GM21619 (cell line): ENCODE results near the gene STAT5B.
A peak's percentile ranks its signal among the peaks of the same experiment; 100 is the strongest.
"Not testable (repeated sequence)": the region's sequence is repeated elsewhere in the genome, so short reads cannot be mapped to it uniquely, and the experiment has no call there.

ENCODE experiments used
- ATAC-seq: cut with Tn5 transposase; IDR thresholded peaks from one replicate; pipeline ENCODE4 v1.9.1; 2021; ENCODE audit not compliant: unreplicated experiment

Gene STAT5B

DNA sequence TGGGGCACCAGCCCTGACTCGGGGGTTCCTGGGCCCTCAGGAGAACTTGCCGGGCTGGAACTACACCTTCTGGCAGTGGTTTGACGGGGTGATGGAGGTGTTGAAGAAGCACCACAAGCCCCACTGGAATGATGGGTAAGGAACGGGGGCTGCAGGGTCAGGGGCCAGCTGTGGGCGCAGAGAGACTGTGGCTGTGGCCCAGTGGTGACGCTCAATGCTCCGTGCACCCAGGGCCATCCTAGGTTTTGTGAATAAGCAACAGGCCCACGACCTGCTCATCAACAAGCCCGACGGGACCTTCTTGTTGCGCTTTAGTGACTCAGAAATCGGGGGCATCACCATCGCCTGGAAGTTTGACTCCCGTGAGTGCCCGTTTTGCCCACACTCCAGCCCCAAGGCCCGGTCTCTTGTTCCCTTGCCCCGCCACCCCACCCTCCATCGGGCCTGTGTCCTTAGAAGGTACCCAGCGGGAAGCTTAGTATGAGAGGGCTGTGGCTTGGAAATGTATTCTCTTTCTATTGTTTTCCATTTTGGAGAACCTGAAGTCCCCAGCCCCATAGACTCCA lies 31.3 kb upstream of the STAT5B start:
- ATAC-seq, result no peak

DNA sequence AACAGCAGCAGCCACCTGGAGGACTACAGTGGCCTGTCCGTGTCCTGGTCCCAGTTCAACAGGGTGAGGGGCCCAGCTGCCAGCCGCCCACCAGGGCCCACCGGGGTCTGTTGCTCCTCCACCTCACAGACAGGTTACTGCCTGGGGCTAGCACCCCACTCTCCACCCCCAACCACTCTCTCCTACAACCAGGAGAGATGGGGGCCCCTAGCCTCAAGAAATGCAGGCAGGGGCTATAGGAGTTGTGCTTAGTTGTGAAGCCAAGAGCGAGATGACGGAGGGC lies 30.1 kb upstream of the STAT5B start:
- no peak for ATAC-seq

DNA sequence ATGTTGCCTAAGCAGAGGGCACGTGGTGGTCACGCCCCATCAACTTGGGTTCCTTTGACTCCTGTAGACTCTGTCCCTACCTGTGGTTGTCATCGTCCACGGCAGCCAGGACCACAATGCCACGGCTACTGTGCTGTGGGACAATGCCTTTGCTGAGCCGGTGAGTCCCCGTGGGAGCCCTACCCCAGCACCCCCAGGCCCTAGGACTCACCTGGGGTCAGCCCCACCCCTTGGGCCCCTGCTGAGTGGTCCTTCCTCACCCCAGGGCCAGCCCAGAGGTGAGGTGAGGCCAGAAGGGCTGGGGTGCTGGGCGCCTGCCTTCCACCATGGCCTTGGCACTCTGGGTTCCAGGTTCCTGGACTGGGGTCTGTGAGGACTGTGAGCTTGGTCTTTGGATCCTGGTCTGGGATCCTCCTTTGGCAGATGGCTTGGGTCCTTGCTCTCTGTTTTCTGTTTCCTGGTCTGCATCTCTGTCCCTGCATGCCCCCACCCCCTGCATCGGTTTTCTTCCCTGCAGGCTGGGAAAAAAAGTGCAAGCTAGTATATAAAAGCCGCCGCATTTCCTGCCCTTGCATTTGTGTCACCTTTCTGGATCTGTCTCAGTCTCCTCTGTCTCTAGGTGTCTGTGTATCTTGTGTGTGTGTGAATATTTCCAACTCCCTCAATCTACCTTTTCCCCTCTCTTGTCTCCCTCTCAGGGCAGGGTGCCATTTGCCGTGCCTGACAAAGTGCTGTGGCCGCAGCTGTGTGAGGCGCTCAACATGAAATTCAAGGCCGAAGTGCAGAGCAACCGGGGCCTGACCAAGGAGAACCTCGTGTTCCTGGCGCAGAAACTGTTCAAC lies 29.6 kb upstream of the STAT5B start:
- no peak for ATAC-seq

DNA sequence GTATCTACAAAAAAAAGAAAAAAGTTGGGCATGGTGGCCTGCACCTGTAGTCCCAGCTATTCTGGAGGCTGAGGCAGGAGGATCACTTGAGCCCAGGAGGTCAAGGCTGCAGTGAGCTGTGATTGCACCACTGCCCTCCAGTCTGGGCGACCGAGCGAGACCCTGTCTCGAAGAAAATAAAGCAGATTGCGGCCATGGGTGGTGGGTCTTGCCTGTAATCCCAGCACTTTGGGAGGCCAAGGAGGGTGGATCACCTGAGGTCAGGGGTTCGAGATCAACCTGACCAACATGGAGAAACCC lies 28.8 kb upstream of the STAT5B start:
- ATAC-seq, result not testable (repeated sequence)

DNA sequence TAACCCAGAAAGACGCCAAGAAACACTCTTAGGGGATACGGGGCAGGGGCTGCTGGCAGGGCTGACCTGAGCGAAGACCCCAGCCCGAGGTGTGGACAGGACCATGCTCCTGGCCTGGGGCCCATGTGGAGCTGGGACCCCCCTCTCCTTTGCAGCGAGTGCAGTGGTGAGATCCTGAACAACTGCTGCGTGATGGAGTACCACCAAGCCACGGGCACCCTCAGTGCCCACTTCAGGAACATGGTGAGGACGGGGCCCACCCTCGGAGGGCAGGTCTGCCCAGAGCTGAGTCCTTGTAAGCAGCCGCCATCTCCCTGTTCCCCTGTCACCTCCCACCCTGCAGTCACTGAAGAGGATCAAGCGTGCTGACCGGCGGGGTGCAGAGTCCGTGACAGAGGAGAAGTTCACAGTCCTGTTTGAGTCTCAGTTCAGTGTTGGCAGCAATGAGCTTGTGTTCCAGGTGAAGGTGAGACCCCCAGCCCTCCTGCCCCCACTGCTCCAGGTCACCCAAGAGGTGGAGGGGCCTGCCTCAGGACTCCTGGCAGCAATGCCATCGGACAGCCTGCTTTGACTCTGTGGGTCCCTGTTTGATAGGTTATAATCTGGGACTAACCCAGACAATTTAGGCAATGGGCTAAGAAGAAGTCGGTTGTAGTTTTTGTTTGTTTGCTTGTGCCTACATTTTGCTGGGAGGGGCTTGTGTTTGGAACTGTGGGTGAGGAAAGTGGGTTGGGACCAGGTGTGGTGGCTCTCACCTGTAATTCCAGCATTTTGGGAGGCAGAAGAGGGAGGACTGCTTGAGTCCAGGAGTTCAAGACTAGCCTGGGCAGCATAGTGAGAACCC lies 28.2 kb upstream of the STAT5B start:
- ATAC-seq, result no peak

DNA sequence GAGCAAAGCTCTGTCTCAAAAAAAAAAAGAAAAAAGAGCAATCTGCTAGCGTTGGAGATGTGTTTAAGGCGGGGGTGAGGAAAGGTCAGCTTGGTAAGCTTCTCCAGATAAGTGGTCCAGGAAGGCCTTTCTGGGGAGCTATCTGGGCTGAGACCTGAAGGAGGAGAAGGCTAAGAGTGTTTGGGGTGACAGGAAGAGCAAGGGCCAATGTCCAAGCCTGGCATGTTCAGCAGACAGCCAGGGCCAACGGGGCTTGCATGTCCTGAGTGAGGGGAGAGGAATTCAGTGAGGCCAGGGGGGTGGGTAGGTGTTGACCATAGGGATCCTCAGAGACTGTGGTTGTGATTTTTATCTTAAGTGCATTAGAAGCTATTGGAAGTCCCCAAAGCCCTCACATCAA lies 27.5 kb upstream of the STAT5B start:
- ATAC-seq, result no peak

DNA sequence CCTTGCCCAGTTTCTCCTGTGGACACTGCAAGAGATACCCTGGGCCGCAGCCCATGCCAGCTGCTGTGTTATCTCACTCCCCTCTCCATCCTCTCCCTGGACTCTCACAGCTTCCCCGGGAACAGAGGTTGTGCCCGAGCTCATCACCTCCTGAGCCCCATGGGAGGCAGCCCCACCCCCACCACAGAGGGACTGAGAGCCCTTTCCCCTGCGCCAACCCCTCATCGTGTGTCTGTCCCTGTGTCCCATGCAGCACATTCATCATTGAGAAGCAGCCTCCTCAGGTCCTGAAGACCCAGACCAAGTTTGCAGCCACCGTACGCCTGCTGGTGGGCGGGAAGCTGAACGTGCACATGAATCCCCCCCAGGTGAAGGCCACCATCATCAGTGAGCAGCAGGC lies 24.8 kb upstream of the STAT5B start:
- ATAC-seq, result no peak

DNA sequence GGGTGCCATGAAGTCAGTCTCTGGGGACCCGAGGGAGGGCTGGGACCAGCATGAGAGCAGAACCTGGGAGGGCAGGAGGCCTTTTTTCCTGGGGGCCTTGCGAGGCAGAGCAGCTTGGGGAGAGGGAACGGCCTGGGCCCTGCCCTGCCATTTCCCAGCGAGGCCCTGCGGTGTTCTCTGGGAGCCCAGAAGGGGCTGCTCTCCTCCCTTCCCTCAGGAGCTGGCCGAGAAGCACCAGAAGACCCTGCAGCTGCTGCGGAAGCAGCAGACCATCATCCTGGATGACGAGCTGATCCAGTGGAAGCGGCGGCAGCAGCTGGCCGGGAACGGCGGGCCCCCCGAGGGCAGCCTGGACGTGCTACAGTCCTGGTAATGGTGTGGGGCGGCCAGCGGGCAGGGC lies 23.7 kb upstream of the STAT5B start:
- ATAC-seq, result not testable (repeated sequence)

DNA sequence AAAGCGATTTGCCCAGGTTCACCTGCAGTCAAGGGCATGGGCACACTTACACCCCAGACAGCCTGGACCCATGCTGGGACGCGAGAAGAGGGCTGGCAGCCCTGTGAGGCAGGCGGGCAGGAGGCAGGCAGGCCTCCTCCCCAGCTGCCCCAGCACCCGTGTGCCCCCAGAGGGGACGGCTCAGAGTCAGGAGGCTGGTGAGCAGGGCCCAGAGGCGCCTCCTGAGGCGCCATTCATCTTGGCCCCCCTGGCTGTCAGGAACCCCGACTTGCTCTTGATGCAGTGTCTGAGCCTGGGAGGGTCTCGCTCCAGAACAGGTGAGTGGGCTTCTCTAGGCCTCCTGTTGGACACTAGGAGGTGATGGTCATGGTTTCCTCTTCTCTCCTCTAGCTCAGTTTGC lies 23.2 kb upstream of the STAT5B start:
- ATAC-seq, result not testable (repeated sequence)

DNA sequence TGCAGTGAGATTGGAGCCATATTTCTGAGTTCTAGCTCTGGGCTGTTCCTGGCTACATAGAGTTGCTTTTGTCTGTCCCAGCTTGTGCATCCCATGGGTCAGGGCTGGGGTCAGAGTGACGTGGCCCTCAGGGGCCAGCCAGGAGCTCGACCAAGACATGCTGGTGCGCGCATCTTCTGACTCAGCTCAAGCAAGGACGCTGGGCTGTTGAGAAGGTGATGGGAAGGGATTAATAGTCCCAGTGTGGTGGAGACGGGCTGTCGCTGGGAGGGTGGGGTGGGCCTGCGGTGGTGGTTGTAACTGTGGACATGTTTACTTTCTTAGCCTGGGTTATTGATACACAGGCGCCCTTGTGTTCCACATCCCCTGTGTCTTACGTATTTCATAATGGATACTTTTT lies 21.6 kb upstream of the STAT5B start:
- ATAC-seq, result not testable (repeated sequence)

DNA sequence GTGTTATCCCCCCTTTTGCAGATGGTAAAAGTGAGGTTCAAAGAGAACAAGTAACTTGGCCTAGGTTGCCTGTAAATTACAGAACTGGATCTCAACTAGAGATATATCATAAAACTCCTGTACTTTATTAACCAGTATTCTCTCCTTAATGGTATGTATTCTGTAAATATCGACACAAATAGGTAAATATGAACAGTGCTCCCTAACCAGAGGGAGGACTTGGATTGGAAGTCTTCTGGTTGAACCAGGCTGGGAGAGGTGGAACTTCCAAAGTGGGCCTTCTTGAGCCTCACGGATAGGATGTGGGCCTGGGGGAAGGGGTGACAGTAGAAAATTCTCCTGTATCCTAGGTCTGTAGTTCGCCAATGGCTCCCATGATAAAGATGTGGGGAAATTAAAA lies 19.8 kb upstream of the STAT5B start:
- ATAC-seq, result no peak

DNA sequence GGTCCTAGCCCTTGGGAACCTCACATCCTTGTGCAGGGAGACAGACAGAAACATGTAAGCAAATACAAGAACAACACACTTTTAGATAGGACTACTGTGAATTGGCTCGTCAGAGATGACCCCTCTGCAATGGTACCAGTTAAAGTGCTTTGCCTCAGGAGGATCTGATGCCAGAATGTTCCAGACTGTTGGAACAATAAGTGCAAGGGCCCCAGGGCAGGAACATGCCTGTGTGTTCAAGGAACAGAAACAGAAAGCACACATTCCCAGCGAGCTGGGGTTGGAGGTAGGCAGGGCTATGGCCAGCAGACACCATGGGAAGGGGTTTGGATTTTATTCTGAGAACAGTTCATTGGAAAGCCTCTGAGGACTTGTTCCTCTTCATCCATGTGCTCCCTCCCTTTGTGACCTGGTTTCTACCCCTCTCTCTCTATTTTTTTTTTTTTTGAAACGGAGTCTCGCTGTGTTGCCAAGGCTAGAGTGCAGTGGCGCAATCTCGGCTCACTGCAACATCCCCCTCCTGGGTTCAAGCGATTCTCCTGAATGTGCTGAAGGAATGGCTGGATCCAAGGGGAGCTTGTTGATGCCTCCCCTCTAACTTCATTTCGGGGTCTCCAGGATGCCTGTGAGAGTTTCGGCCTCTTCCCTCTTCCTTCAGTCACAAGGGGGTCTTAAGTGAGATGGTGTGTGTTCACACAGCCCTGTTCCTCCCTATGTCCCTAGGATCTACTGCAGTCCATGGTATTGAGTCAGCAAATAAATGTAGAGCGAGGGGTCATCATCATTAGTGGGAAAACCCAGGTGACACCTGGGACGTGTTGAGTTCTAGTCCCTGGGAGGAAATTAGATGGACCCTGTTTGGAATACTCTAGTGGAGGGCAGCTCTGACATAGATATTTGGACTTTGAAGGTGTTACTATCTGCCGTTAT lies 18.5 kb upstream of the STAT5B start:
- ATAC-seq, result no peak

DNA sequence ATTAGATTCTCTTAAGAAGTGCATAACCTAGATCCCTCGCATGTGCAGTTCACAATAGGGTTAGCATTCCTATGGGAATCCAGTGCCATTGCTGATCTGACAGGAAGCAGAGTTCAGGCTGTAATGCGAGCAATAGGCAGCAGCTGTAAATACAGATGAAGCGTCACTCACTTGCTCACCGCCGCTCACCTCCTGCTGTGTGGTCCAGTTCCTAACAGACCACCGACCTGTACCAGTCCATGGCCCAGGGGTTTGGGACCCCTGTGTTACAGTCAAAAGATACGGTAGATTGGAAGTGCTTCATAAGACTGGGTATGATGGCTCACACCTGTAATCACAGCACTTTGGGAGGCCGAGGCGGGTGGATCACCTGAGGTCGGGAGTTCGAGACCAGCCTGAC lies 14.9 kb upstream of the STAT5B start:
- ATAC-seq, result no peak

DNA sequence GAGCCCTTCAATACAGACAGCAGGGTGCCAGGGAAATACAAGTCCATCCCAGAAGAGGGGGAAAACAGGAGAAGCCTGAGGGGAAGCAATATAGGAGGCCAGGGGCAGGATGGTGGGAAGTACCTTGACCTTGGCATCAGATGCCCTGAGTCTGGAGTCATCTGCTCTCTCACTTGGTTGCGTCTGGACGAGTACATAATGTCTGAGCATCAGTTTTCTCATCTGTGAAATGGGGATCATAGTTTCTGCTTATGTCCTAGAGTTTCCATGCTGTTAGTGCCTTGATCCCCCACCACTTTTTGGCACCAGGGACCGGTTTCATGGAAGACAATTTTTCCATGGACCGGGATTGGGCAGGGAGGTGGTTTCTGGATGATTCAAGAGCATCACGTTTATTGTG lies 14.4 kb upstream of the STAT5B start:
- no peak for ATAC-seq

DNA sequence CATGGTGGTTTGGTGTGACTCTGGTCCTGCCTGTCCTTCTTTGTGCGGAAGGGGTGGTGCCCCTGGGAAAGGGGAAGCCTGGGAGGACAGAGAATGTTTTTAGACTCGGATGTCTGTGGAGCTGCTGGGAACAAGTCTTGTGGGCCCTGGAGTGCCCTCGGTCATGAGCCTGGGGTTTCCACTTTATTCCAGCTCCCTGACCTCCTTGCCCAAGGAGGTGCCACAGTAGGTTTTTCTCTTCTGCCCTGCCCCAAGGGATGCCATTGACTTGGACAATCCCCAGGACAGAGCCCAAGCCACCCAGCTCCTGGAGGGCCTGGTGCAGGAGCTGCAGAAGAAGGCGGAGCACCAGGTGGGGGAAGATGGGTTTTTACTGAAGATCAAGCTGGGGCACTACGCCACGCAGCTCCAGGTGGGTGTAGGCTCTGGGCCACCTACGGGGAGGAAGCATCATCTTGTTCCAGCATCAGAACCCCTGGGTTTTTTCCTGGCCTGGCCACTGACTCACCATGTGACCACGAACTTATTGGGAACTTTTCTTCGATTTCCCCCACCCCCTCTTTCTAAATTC lies 13.5 kb upstream of the STAT5B start:
- ATAC-seq, result no peak

DNA sequence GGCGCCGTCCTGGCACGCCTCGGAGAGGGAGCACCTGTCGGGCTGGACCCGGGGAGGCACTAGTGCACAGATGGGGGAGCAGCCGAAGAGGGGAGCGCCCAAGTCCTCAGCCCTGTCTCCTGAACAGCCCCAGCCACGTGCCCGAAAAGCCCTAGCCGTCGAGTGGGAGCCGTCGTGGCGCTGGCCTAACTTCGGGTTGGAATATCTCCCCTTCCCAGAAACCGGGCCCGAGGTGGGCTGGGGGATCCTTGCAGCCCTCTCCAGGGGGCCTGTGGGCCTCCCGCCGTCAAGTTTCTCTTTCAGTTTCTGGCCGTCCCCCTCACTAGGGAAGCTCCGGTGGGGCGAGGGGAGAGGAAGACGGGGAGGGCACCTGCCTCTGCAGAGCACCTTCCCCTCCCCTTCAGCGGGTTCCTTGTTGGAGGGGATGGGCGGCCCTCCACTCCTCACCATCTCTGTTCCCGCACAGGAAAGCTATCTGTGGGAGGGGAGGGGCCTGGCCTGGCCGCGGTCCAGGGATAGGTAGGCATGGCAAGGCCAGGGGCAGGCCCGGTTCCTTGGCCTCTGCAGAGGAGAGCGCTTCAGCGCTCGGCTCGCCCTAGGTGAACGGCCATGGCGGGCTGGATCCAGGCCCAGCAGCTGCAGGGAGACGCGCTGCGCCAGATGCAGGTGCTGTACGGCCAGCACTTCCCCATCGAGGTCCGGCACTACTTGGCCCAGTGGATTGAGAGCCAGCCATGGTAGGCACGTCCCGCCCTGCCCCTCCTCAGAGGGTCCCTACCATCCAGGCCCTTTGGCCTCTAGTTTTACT lies 12.8 kb upstream of the STAT5B start:
- peak; percentile 19 for ATAC-seq

DNA sequence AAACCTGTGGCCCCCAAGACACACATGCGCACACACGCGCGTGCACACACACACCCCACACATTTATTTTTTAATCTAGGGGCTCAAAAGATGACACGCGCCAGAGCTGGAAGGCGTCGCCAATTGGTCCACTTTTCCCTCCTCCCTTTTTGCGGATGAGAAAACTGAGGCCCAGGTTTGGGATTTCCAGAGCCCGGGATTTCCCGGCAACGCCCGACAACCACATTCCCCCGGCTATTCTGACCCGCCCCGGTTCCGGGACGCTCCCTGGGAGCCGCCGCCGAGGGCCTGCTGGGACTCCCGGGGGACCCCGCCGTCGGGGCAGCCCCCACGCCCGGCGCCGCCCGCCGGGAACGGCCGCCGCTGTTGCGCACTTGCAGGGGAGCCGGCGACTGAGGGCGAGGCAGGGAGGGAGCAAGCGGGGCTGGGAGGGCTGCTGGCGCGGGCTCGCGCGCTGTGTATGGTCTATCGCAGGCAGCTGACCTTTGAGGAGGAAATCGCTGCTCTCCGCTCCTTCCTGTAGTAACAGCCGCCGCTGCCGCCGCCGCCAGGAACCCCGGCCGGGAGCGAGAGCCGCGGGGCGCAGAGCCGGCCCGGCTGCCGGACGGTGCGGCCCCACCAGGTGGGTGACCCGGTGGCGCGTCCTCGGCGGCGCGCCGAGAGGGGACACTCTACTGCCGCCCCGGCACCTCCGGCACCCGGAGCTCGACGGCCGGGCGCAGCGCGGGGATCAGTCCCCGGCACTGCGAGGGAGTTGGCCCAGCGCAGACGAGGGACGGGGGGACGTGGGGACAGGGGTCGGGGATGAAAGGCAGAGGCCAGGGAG lies 12.0 kb upstream of the STAT5B start, which contains the start of gene STAT5A:
Gene STAT5A (plus strand): TSS at position 522 of the 826 bp plus-strand sequence. CDS start 914 bp downstream, outside the sequence.
- peak; percentile 39 for ATAC-seq

DNA sequence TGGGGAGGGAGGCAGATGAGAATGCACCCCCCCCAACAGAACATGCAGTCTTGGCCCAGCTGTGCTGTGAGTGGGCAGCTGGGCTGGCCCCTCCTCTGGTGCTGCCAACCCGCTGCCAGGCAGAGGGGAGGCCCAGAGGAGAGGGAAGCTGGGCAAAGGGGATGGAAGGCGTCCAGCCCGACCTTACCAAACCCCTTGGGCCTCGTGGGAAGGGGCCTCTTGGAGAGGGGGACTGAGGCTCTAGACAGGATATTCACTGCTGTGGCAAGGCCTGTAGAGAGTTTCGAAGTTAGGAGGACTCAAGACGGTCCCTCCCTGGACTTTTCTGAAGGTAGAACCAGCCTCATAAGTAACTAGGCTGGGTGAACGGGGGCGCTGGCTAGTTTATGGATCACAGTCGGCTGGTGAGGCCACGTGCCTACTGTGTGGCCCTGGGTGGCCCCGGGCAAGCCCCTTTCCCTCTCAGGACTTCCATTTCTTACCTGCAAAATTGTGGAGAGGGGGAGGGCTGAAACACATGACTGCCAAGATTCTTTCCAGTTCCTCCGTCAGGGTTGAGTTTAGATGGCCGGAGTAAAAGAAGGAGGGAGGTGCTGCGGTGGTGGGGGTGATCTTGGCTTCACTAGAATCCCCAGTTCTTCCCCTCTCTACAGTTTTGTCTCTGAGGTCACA lies 11.2 kb upstream of the STAT5B start:
- peak; percentile 25 for ATAC-seq
